Measurements from ENCODE around the gene KSR1. TPM values are rescaled to one million over a fixed set of nuclear protein-coding genes. Genes with fewer than 3 reads are reported as not detected.

KSR1 gene
- total and polyA plus RNA-seq, 3 donors from 2014 or later = 44.8 to 80.7 (median 63.7) TPM

- DNase-seq = no peak
- Histone ChIP-seq H3K4me1 (peaks cover 17% of the 10 kb centered on the region), H3K36me3 (ENCODE audit: low read depth, missing control alignments) (no peaks in the 10 kb centered on the region), H3K4me3 (no peak overlapping the region), H3K27ac (no peak overlapping the region), H3K9me3 (no peaks in the 10 kb centered on the region), H3K27me3 (no peaks in the 10 kb centered on the region)
- TF ChIP-seq, protein P1, sequence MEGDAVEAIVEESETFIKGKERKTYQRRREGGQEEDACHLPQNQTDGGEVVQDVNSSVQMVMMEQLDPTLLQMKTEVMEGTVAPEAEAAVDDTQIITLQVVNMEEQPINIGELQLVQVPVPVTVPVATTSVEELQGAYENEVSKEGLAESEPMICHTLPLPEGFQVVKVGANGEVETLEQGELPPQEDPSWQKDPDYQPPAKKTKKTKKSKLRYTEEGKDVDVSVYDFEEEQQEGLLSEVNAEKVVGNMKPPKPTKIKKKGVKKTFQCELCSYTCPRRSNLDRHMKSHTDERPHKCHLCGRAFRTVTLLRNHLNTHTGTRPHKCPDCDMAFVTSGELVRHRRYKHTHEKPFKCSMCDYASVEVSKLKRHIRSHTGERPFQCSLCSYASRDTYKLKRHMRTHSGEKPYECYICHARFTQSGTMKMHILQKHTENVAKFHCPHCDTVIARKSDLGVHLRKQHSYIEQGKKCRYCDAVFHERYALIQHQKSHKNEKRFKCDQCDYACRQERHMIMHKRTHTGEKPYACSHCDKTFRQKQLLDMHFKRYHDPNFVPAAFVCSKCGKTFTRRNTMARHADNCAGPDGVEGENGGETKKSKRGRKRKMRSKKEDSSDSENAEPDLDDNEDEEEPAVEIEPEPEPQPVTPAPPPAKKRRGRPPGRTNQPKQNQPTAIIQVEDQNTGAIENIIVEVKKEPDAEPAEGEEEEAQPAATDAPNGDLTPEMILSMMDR (IDR thresholded peaks at IDR 0.05) = no peak
- no peak for TF ChIP-seq POLR2A (IDR thresholded peaks at IDR 0.05)
- 96% methylated on average over 6 of the region's 6 CpGs for WGBS, 2 donors
- intact Hi-C loops (cut with DNase I; ENCODE audit: low total_unique reads) = no loop called here
Measured at GRCh38 chr17:27581016-27581415, 124.8 kb downstream of the KSR1 start.

DNA sequence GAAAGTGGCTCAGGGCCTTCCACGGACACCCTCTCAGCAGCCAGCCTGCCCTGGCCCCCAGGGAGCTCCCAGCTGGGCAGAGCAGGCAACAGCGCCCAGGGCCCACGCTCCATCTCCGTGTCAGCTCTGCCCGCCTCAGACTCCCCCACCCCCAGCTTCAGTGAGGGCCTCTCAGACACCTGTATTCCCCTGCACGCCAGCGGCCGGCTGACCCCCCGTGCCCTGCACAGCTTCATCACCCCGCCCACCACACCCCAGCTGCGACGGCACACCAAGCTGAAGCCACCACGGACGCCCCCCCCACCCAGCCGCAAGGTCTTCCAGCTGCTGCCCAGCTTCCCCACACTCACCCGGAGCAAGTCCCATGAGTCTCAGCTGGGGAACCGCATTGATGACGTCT, 126.4 kb downstream of the KSR1 start:
- no peaks in the 10 kb centered on the region for H3K36me3 ChIP-seq (ENCODE audit: low read depth, missing control alignments)
- intact Hi-C loops (cut with DNase I; ENCODE audit: low total_unique reads) = no loop called here
- WGBS, 2 donors = 93% methylated on average over 11 to 18 of the region's 18 CpGs
- H3K27ac ChIP-seq = no peak overlapping the region
- no peaks in the 10 kb centered on the region for H3K27me3 ChIP-seq
- DNase-seq = no peak
- TF ChIP-seq, protein P1 (IDR thresholded peaks at IDR 0.05) = no peak
- TF ChIP-seq POLR2A (IDR thresholded peaks at IDR 0.05) = no peak
- no peak overlapping the region for H3K4me3 ChIP-seq
- H3K9me3 ChIP-seq = no peaks in the 10 kb centered on the region
- H3K4me1 ChIP-seq = peaks cover 6% of the 10 kb centered on the region

- intact Hi-C loops (cut with DNase I; ENCODE audit: low total_unique reads) = no loop called here
- H3K27ac ChIP-seq = no peak overlapping the region
- H3K4me3 ChIP-seq = no peak overlapping the region
- H3K36me3 ChIP-seq (ENCODE audit: low read depth, missing control alignments) = no peaks in the 10 kb centered on the region
- H3K9me3 ChIP-seq = no peaks in the 10 kb centered on the region
- no peak for DNase-seq
- 85 to 93% methylated on average over 9 of the region's 9 CpGs for WGBS, 2 donors
- TF ChIP-seq, protein P1 (IDR thresholded peaks at IDR 0.05) = no peak
- TF ChIP-seq POLR2A (IDR thresholded peaks at IDR 0.05) = no peak
- no peaks in the 10 kb centered on the region for H3K4me1 ChIP-seq
- no peaks in the 10 kb centered on the region for H3K27me3 ChIP-seq
Measured at GRCh38 chr17:27585153-27585681, 129.0 kb downstream of the KSR1 start.

GRCh38 chr17:27585792-27586191, 129.5 kb downstream of the KSR1 start:
- Histone ChIP-seq H3K27me3 (no peaks in the 10 kb centered on the region), H3K27ac (no peak overlapping the region), H3K36me3 (ENCODE audit: low read depth, missing control alignments) (no peaks in the 10 kb centered on the region), H3K4me1 (no peaks in the 10 kb centered on the region), H3K9me3 (no peaks in the 10 kb centered on the region), H3K4me3 (no peak overlapping the region)
- intact Hi-C loops (cut with DNase I; ENCODE audit: low total_unique reads) = no loop called here
- DNase-seq = no peak
- 97% methylated on average over 5 of the region's 5 CpGs; no CpG with 5 or more reads in 1 of the 2 donors for WGBS, 2 donors
- TF ChIP-seq, protein P1 (IDR thresholded peaks at IDR 0.05) = no peak
- no peak for TF ChIP-seq POLR2A (IDR thresholded peaks at IDR 0.05)

DNA sequence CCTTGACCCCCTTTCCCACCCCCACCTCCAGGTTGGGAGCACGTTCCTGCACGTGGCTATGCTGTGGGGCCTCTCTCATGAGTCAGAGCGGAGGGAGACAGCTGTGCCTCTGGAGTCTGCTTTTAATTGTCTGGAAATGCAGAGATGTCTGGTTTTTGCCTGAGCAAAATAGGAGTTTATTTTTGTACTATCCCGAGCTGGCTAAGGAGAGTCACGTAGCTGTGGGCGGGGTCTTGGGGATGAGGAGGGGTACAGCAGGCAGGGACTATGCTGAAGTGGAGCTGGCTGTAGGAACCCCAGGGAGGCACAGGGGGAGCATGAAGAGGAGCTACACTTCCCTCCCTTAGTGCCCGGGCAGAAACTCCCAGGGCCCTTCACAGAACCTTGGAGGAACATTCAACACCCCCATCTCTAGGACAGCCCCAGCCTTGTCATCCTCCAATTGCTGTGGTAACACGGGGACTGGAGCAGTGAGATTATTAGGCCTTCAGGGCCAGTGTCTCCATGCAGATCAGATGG, 130.0 kb downstream of the KSR1 start:
- TF ChIP-seq, protein P1 (IDR thresholded peaks at IDR 0.05) = no peak
- no peak for TF ChIP-seq POLR2A (IDR thresholded peaks at IDR 0.05)
- H3K4me3 ChIP-seq = no peak overlapping the region
- DNase-seq = no peak
- no peak overlapping the region for H3K27ac ChIP-seq
- no peaks in the 10 kb centered on the region for H3K4me1 ChIP-seq
- H3K9me3 ChIP-seq = no peaks in the 10 kb centered on the region
- intact Hi-C loops (cut with DNase I; ENCODE audit: low total_unique reads) = no loop called here
- H3K27me3 ChIP-seq = no peaks in the 10 kb centered on the region
- H3K36me3 ChIP-seq (ENCODE audit: low read depth, missing control alignments) = no peaks in the 10 kb centered on the region
- 75 to 84% methylated on average over 6 to 8 of the region's 8 CpGs for WGBS, 2 donors

Measured in testis (tissue), 3 donors.